Renal pelvis (tissue), 4 donors: ENCODE data around the gene PIPOX. TPM values are rescaled to one million over a fixed set of nuclear protein-coding genes. Genes with fewer than 3 reads are reported as not detected.
"Not testable (repeated sequence)": the region's sequence is repeated elsewhere in the genome, so short reads cannot be mapped to it uniquely, and the experiment has no call there.

Experiments
- DNase-seq: peaks from one replicate; pipeline ENCODE4 v3.0.0-alpha.2; 2013
- polyA plus RNA-seq, 3 donors: library from polyadenylated mRNA; unstranded; fragments of 120-200 nt; gene quantifications; one replicate each; pipeline ENCODE4 v1.2.1, GENCODE V29; 2013; ENCODE audit not compliant: insufficient read length in 3 of 3

Gene PIPOX
- polyA plus RNA-seq, 3 donors, result 8.9 to 11.9 (median 11.0) TPM

GRCh38 chr17:29073520-29073919 is 30.6 kb downstream of the PIPOX start:
- DNase-seq, result no peak

- no peak for DNase-seq
Observed at GRCh38 chr17:29074488-29074887, 31.5 kb downstream of the PIPOX start.

- DNase-seq, result no peak
Observed at GRCh38 chr17:29076087-29076486, 33.1 kb downstream of the PIPOX start.

- DNase-seq, result no peak
Observed at GRCh38 chr17:29076722-29077121, 33.8 kb downstream of the PIPOX start.

- no peak for DNase-seq
Observed at GRCh38 chr17:29077320-29077719, 34.4 kb downstream of the PIPOX start.

GRCh38 chr17:29078183-29079045 is 35.5 kb downstream of the PIPOX start:
- DNase-seq, result no peak

- DNase-seq, result no peak
Observed at GRCh38 chr17:29079433-29079832, 36.5 kb downstream of the PIPOX start.

GRCh38 chr17:29079887-29080286 is 36.9 kb downstream of the PIPOX start:
- DNase-seq, result no peak

- no peak for DNase-seq
Observed at GRCh38 chr17:29080323-29080722, 37.4 kb downstream of the PIPOX start.

- no peak for DNase-seq
Observed at GRCh38 chr17:29080965-29081364, 38.0 kb downstream of the PIPOX start.

- DNase-seq, result peak; percentile 79
Observed at GRCh38 chr17:29084541-29085146, 41.7 kb downstream of the PIPOX start.

GRCh38 chr17:29085223-29085622 is 42.3 kb downstream of the PIPOX start:
- DNase-seq, result no peak

GRCh38 chr17:29086628-29087332 is 43.8 kb downstream of the PIPOX start:
- no peak for DNase-seq

GRCh38 chr17:29088782-29089181 is 45.8 kb downstream of the PIPOX start:
- DNase-seq, result not testable (repeated sequence)

- DNase-seq, result peak; percentile 33
Observed at GRCh38 chr17:29089601-29090044, 46.7 kb downstream of the PIPOX start.

GRCh38 chr17:29090108-29090507 is 47.2 kb downstream of the PIPOX start:
- DNase-seq, result no peak

- DNase-seq, result no peak
Observed at GRCh38 chr17:29090750-29091605, 48.0 kb downstream of the PIPOX start.

GRCh38 chr17:29091606-29092289 is 48.8 kb downstream of the PIPOX start:
- no peak for DNase-seq

- no peak for DNase-seq
Observed at GRCh38 chr17:29093090-29093871, 50.3 kb downstream of the PIPOX start.

GRCh38 chr17:29094101-29094708 is 51.3 kb downstream of the PIPOX start:
- DNase-seq, result no peak
